GM12891 (cell line): ENCODE measurements around the gene WIPI1.

ENCODE experiments used
- POLR2A ChIP-seq: IDR thresholded peaks from 2 replicates; pipeline ENCODE4 v1.6.1; 2011; ENCODE audit warnings: low read depth, low read length, control low read depth
- POLR2AphosphoS5 ChIP-seq: IDR thresholded peaks from 2 replicates; pipeline ENCODE4 v1.6.1; 2011; ENCODE audit warnings: low read depth, low read length, control low read depth

DNA sequence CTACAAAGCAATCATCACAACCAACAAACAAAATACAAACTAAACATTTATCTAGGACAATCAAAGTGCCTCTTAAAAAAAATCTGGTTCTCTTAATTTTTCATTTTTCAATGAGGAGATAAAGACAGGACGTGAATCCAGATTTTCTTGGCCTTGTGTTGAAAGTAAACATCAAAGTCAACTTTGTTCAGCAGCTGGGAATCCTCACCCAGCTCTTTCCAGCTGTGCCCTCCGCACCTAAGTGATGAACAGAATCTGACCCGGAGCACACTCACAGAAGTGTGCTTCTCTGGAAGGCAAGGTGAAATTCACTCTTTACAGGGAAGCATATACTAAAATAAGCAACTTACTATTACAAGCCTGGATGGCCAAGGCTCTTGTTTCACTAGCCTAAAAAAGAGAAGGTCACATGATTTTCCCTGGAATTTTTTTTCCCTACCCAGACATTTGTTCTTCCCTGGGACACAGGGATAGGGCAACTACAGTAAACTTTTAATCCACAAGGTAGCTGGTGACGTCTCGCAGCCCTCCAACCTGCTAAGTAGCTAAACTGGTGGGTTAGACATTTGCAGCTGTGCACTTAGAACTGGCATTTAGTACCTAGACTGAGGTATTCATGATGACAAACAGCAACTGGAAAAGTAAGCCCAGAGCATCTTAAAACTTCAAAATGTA lies 3.2 kb downstream of the WIPI1 start:
- TF ChIP-seq POLR2AphosphoS5 (no peak), POLR2A (no peak)
